KOPT-K1 (cell line): ENCODE results near the gene PAK5.

ENCODE experiments used
- H3K27ac ChIP-seq: fragments of 200-600 bp; sonication (generic); 2 replicates; pipeline ENCODE4 v1.5.1; 2016; ENCODE audit warnings: antibody characterized with exemption, mild to moderate bottlenecking, low read depth, low read length; ENCODE audit not compliant: poor library complexity, severe bottlenecking
- H3K36me3 ChIP-seq: fragments of 200-600 bp; sonication (generic); 2 replicates; pipeline ENCODE4 v1.5.1; 2017; ENCODE audit warnings: antibody characterized with exemption, mild to moderate bottlenecking, low read length, moderate library complexity; ENCODE audit not compliant: insufficient read depth
- H3K9me3 ChIP-seq: fragments of 200-600 bp; sonication (generic); 2 replicates; pipeline ENCODE4 v1.5.1; 2017; ENCODE audit warnings: antibody characterized with exemption, low read length, mild to moderate bottlenecking; ENCODE audit not compliant: insufficient read depth, poor library complexity, severe bottlenecking

The PAK5 gene

GRCh38 chr20:9838378-9839295 lies at the start of gene PAK5:
Gene PAK5 (minus strand): TSS chr20:9839076. CDS start chr20:9644328, 194,748 bp downstream.
- H3K27ac ChIP-seq = no peak within 1 kb of the TSS
- no peaks in the 10 kb centered on the region for H3K9me3 ChIP-seq
- H3K36me3 ChIP-seq = no peaks in the 10 kb centered on the region

GRCh38 chr20:9887706-9888105 lies 48.8 kb upstream of the PAK5 start:
- H3K27ac ChIP-seq = no peak overlapping the region
- H3K36me3 ChIP-seq = no peaks in the 10 kb centered on the region
- H3K9me3 ChIP-seq = peaks cover 4% of the 10 kb centered on the region

- no peaks in the 10 kb centered on the region for H3K36me3 ChIP-seq
- H3K27ac ChIP-seq = no peak overlapping the region
- peaks cover 4% of the 10 kb centered on the region for H3K9me3 ChIP-seq
These were observed 47.4 kb upstream of the PAK5 start for GRCh38 chr20:9886227-9886626.

GRCh38 chr20:9884666-9885065 lies 45.8 kb upstream of the PAK5 start:
- no peak overlapping the region for H3K27ac ChIP-seq
- no peaks in the 10 kb centered on the region for H3K9me3 ChIP-seq
- no peaks in the 10 kb centered on the region for H3K36me3 ChIP-seq

GRCh38 chr20:9884061-9884460 lies 45.2 kb upstream of the PAK5 start:
- no peaks in the 10 kb centered on the region for H3K36me3 ChIP-seq

GRCh38 chr20:9877932-9878495 lies 39.1 kb upstream of the PAK5 start:
- no peaks in the 10 kb centered on the region for H3K36me3 ChIP-seq

More at GRCh38 chr20:9884061-9884460, 45.2 kb upstream of the PAK5 start:
- Histone ChIP-seq H3K27ac (no peak overlapping the region), H3K9me3 (no peaks in the 10 kb centered on the region)

GRCh38 chr20:9867196-9867980 lies 28.5 kb upstream of the PAK5 start:
- Histone ChIP-seq H3K9me3 (no peaks in the 10 kb centered on the region), H3K36me3 (no peaks in the 10 kb centered on the region), H3K27ac (no peak overlapping the region)

More at GRCh38 chr20:9877932-9878495, 39.1 kb upstream of the PAK5 start:
- Histone ChIP-seq H3K27ac (no peak overlapping the region), H3K9me3 (no peaks in the 10 kb centered on the region)

GRCh38 chr20:9852566-9852965 lies 13.7 kb upstream of the PAK5 start:
- Histone ChIP-seq H3K9me3 (no peaks in the 10 kb centered on the region), H3K27ac (no peak overlapping the region), H3K36me3 (no peaks in the 10 kb centered on the region)

GRCh38 chr20:9839626-9840025 lies 750 bp upstream of the PAK5 start:
- Histone ChIP-seq H3K36me3 (no peaks in the 10 kb centered on the region), H3K9me3 (no peaks in the 10 kb centered on the region), H3K27ac (no peak overlapping the region)

GRCh38 chr20:9838035-9838377 lies 870 bp downstream of the PAK5 start:
- no peaks in the 10 kb centered on the region for H3K9me3 ChIP-seq

GRCh38 chr20:9837634-9838033 lies 1.2 kb downstream of the PAK5 start:
- Histone ChIP-seq H3K9me3 (no peaks in the 10 kb centered on the region), H3K27ac (no peak overlapping the region), H3K36me3 (no peaks in the 10 kb centered on the region)

More at GRCh38 chr20:9838035-9838377, 870 bp downstream of the PAK5 start:
- Histone ChIP-seq H3K27ac (no peak overlapping the region), H3K36me3 (no peaks in the 10 kb centered on the region)

- Histone ChIP-seq H3K27ac (no peak overlapping the region), H3K36me3 (no peaks in the 10 kb centered on the region), H3K9me3 (no peaks in the 10 kb centered on the region)
These were observed 3.6 kb downstream of the PAK5 start for GRCh38 chr20:9835302-9835701.

GRCh38 chr20:9831032-9831431 lies 7.8 kb downstream of the PAK5 start:
- Histone ChIP-seq H3K27ac (no peak overlapping the region), H3K9me3 (no peaks in the 10 kb centered on the region), H3K36me3 (no peaks in the 10 kb centered on the region)

- Histone ChIP-seq H3K27ac (no peak overlapping the region), H3K9me3 (no peaks in the 10 kb centered on the region), H3K36me3 (no peaks in the 10 kb centered on the region)
These were observed 9.0 kb downstream of the PAK5 start for GRCh38 chr20:9829835-9830234.

- no peak overlapping the region for H3K27ac ChIP-seq
- no peaks in the 10 kb centered on the region for H3K9me3 ChIP-seq
- H3K36me3 ChIP-seq = no peaks in the 10 kb centered on the region
These were observed 21.2 kb downstream of the PAK5 start for GRCh38 chr20:9817654-9818053.
